CD4-positive, alpha-beta memory T cell (primary cell): ENCODE results near the gene NME7. TPM values are rescaled to one million over a fixed set of nuclear protein-coding genes. Genes with fewer than 3 reads are reported as not detected.

ENCODE experiments used
- CTCF ChIA-PET: fragments of 350-600 bp; sonication (Branson Sonifier 250); formaldehyde crosslinking; loops from one replicate; lab custom pipeline; 2021; ENCODE audit warnings: inconsistent platforms; ENCODE audit not compliant: partially characterized antibody; lab: Charles Lee
- POLR2A ChIA-PET: fragments of 350-600 bp; sonication (Branson Sonifier 250); formaldehyde crosslinking; loops from one replicate; lab custom pipeline; 2021; ENCODE audit not compliant: partially characterized antibody; lab: Charles Lee
- DNase-seq, 5 donors: peaks; one replicate each; pipeline versions ENCODE4 v3.0.0 to v3.0.0-alpha.2; 2020 to 2022; ENCODE audit warnings: mixed read lengths in 1 of 5
- H3K27ac ChIP-seq: one replicate; pipeline ENCODE4 v1.7.0; 2013; ENCODE audit warnings: low read depth, low read length
- H3K27me3 ChIP-seq: 2 replicates; pipeline ENCODE4 v1.7.0; 2013; ENCODE audit warnings: mild to moderate bottlenecking, low read length, moderate library complexity; ENCODE audit not compliant: insufficient read depth
- H3K36me3 ChIP-seq: 2 replicates; pipeline ENCODE4 v1.7.0; 2013; ENCODE audit warnings: mild to moderate bottlenecking, low read length, moderate library complexity; ENCODE audit not compliant: insufficient read depth
- H3K4me1 ChIP-seq: 2 replicates; pipeline ENCODE4 v1.7.0; 2013; ENCODE audit warnings: mild to moderate bottlenecking, low read length, moderate library complexity; ENCODE audit not compliant: insufficient read depth
- H3K4me3 ChIP-seq, 2 donors: one replicate each; pipeline ENCODE4 v1.7.0; 2013; ENCODE audit warnings: low read length in 2 of 2, mild to moderate bottlenecking in 1 of 2
- H3K9me3 ChIP-seq, 2 donors: one replicate each; pipeline ENCODE4 v1.7.0; 2013; ENCODE audit warnings: low read length in 2 of 2, control low read depth in 1 of 2; ENCODE audit not compliant: control insufficient read depth in 1 of 2
- H3K27ac Mint-ChIP-seq, 7 donors: one replicate each; pipeline ENCODE4 v1.8.0; 2020 to 2021; ENCODE audit warnings: mixed read lengths in 7 of 7, mild to moderate bottlenecking in 6 of 7, inconsistent platforms in 3 of 7, moderate library complexity in 3 of 7
- H3K27me3 Mint-ChIP-seq, 2 donors: one replicate each; pipeline ENCODE4 v1.8.0; 2020 to 2021; ENCODE audit warnings: mixed read lengths in 2 of 2
- H3K36me3 Mint-ChIP-seq, 2 donors: one replicate each; pipeline ENCODE4 v1.8.0; 2020 to 2021; ENCODE audit warnings: mixed read lengths in 2 of 2, inconsistent platforms in 1 of 2, mild to moderate bottlenecking in 1 of 2
- H3K4me1 Mint-ChIP-seq, 4 donors: one replicate each; pipeline ENCODE4 v1.8.0; 2020 to 2021; ENCODE audit warnings: mixed read lengths in 4 of 4, mild to moderate bottlenecking in 1 of 4
- H3K4me3 Mint-ChIP-seq, 8 donors: one replicate each; pipeline ENCODE4 v1.8.0; 2020 to 2021; ENCODE audit warnings: mixed read lengths in 8 of 8, mild to moderate bottlenecking in 7 of 8, moderate library complexity in 6 of 8, inconsistent platforms in 3 of 8
- H3K9me3 Mint-ChIP-seq, 8 donors: one replicate each; pipeline ENCODE4 v1.8.0; 2020 to 2021; ENCODE audit warnings: mixed read lengths in 8 of 8, mild to moderate bottlenecking in 5 of 8, inconsistent platforms in 3 of 8, moderate library complexity in 1 of 8
- intact Hi-C: fragments of 100-400 bp; cut with micrococcal nuclease; formaldehyde crosslinking; loops from one replicate; pipeline ENCODE4 v1.15.1; 2023
- polyA plus RNA-seq, 2 donors: library from polyadenylated mRNA; unstranded; fragments of 300-500 nt; fragmentation: Illumina TruSeq; gene quantifications; one replicate each; pipeline ENCODE4 v1.2.3, GENCODE V29; 2021
- total RNA-seq, 2 experiments: library from RNA; stranded (reverse); gene quantifications; one replicate each; pipeline ENCODE4 v1.2.3, GENCODE V29; 2021

The NME7 gene
- total and polyA plus RNA-seq, 4 experiments from 2014 or later: 12.0 to 22.8 (median 16.9) TPM

DNA sequence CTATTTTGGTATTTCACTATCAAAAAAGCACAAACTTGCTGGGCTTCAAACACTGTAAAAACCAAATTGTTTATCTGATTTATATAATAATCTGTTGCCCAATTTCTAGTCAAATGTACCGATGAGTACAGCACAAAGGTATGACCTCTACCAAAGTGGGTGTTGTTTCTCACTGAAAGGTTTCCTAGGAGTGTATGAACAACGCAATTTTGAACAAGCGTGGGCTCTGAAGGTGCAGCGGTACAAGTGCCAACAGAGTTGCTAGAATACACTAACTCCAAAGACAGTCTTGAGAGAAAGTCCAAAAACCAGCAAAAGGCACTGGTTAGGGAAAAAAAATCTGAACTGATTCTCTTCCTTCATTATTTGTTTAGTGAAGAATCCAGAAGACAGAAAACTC is 130.7 kb downstream of the NME7 start:
- H3K9me3 ChIP-seq: no peaks in the 10 kb centered on the region
- CTCF ChIA-PET: no interaction called here
- H3K27me3 ChIP-seq: no peaks in the 10 kb centered on the region
- intact Hi-C loops: no loop called here
- Mint-ChIP-seq H3K27me3 (no peaks in the 10 kb centered on the region), H3K36me3 (peaks cover 9 to 12% of the 10 kb centered on the region in 2 donors), H3K27ac (no peak overlapping the region), H3K9me3 (no peaks in the 10 kb centered on the region), H3K4me1 (no peaks in the 10 kb centered on the region), H3K4me3 (no peak overlapping the region)
- H3K36me3 ChIP-seq: no peaks in the 10 kb centered on the region
- no peak overlapping the region for H3K27ac ChIP-seq
- H3K4me1 ChIP-seq: no peaks in the 10 kb centered on the region
- POLR2A ChIA-PET: no interaction called here
- DNase-seq: no peak
- H3K4me3 ChIP-seq: no peak overlapping the region

- intact Hi-C loops: no loop called here
- no peaks in the 10 kb centered on the region for H3K36me3 ChIP-seq
- CTCF ChIA-PET: no interaction called here
These were observed 131.5 kb downstream of the NME7 start for GRCh38 chr1:169236143-169236542.

GRCh38 chr1:169235568-169235967 is 132.0 kb downstream of the NME7 start:
- H3K27ac Mint-ChIP-seq: no peak overlapping the region
- Histone ChIP-seq H3K4me3 (no peak overlapping the region), H3K36me3 (no peaks in the 10 kb centered on the region), H3K27ac (no peak overlapping the region), H3K27me3 (no peaks in the 10 kb centered on the region), H3K4me1 (no peaks in the 10 kb centered on the region), H3K9me3 (no peaks in the 10 kb centered on the region)
- peaks cover 9 to 19% of the 10 kb centered on the region in 2 donors for H3K36me3 Mint-ChIP-seq
- H3K9me3 Mint-ChIP-seq: no peaks in the 10 kb centered on the region
- ChIA-PET CTCF (no interaction called here), POLR2A (no interaction called here)
- H3K4me1 Mint-ChIP-seq: no peaks in the 10 kb centered on the region
- no peak for DNase-seq
- intact Hi-C loops: no loop called here
- H3K4me3 Mint-ChIP-seq: no peak overlapping the region
- no peaks in the 10 kb centered on the region for H3K27me3 Mint-ChIP-seq

More at GRCh38 chr1:169236143-169236542, 131.5 kb downstream of the NME7 start:
- no peak overlapping the region for H3K27ac Mint-ChIP-seq
- Histone ChIP-seq H3K27ac (no peak overlapping the region), H3K9me3 (no peaks in the 10 kb centered on the region), H3K4me1 (no peaks in the 10 kb centered on the region), H3K4me3 (no peak overlapping the region), H3K27me3 (no peaks in the 10 kb centered on the region)
- H3K4me3 Mint-ChIP-seq: no peak overlapping the region
- H3K27me3 Mint-ChIP-seq: no peaks in the 10 kb centered on the region
- H3K4me1 Mint-ChIP-seq: no peaks in the 10 kb centered on the region
- POLR2A ChIA-PET: no interaction called here
- no peak for DNase-seq
- no peaks in the 10 kb centered on the region for H3K9me3 Mint-ChIP-seq
- H3K36me3 Mint-ChIP-seq: peaks cover 9 to 14% of the 10 kb centered on the region in 2 donors

GRCh38 chr1:169234780-169235179 is 132.8 kb downstream of the NME7 start:
- no peaks in the 10 kb centered on the region for H3K36me3 ChIP-seq
- H3K4me3 ChIP-seq: no peak overlapping the region
- no peaks in the 10 kb centered on the region for H3K9me3 ChIP-seq
- no peaks in the 10 kb centered on the region for H3K4me1 ChIP-seq
- intact Hi-C loops: no loop called here
- H3K4me1 Mint-ChIP-seq: no peaks in the 10 kb centered on the region
- CTCF ChIA-PET: no interaction called here
- no peaks in the 10 kb centered on the region for H3K27me3 Mint-ChIP-seq
- H3K27me3 ChIP-seq: no peaks in the 10 kb centered on the region
- DNase-seq: no peak
- no peaks in the 10 kb centered on the region for H3K9me3 Mint-ChIP-seq
- H3K36me3 Mint-ChIP-seq: peaks cover 9 to 23% of the 10 kb centered on the region in 2 donors
- no peak overlapping the region for H3K4me3 Mint-ChIP-seq
- no peak overlapping the region for H3K27ac Mint-ChIP-seq
- no peak overlapping the region for H3K27ac ChIP-seq
- POLR2A ChIA-PET: no interaction called here

DNA sequence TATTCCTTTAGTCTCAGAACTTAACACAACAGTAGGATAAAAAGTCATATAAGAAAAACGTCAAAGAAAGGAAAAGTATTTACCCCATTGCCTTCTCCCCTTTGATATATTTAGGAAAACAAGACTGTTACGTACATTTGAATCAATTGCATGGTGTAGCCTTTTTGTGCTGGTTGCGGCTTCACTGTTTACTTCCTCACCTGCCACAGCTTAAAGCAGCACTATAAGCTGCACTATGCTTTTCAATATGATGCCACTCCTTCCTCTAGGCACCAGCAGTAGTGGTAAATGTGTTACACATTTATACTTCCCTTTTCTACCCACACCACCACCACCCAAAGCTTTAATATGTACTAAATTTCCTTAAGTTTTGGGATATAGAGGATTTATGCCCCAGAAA is 150.0 kb downstream of the NME7 start:
- Histone ChIP-seq H3K36me3 (no peaks in the 10 kb centered on the region), H3K4me3 (no peak overlapping the region), H3K27ac (no peak overlapping the region), H3K27me3 (no peaks in the 10 kb centered on the region), H3K9me3 (no peaks in the 10 kb centered on the region), H3K4me1 (no peaks in the 10 kb centered on the region)
- Mint-ChIP-seq H3K4me3 (no peak overlapping the region), H3K9me3 (no peaks in the 10 kb centered on the region), H3K4me1 (no peaks in the 10 kb centered on the region), H3K36me3 (peaks cover 4 to 19% of the 10 kb centered on the region in 2 donors), H3K27me3 (no peaks in the 10 kb centered on the region), H3K27ac (no peak overlapping the region)
- intact Hi-C loops: no loop called here
- POLR2A ChIA-PET: no interaction called here
- no peak for DNase-seq
- CTCF ChIA-PET: no interaction called here

DNA sequence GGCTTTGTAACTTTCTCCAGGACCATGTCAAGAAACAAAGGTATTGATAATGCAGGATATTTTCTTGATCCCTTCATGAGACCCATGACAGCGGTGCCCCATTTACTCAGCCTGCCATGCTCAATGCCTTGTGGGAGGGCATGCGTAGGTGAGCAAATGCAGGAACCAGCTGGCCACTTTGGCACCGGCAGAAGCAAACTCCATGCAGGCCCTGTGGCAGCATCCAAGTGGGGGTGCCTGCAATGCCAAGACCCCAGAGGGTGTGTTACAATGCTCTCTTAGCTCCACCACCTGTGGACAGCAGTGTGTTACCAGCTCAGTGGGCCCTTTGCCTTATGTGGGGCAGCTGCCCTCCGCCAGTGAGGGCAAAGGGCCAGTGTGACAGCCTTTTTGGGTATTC is 153.0 kb downstream of the NME7 start:
- no peaks in the 10 kb centered on the region for H3K9me3 ChIP-seq
- H3K4me3 ChIP-seq: no peak overlapping the region
- intact Hi-C loops: no loop called here
- ChIA-PET POLR2A (no interaction called here), CTCF (no interaction called here)
- Mint-ChIP-seq H3K9me3 (peaks cover 0 to 2% (median 0%) of the 10 kb centered on the region in 8 donors), H3K4me3 (no peak overlapping the region), H3K27me3 (no peaks in the 10 kb centered on the region), H3K36me3 (peaks cover 4 to 13% of the 10 kb centered on the region in 2 donors), H3K27ac (no peak overlapping the region), H3K4me1 (no peaks in the 10 kb centered on the region)
- no peaks in the 10 kb centered on the region for H3K4me1 ChIP-seq
- H3K36me3 ChIP-seq: no peaks in the 10 kb centered on the region
- no peak for DNase-seq
- no peak overlapping the region for H3K27ac ChIP-seq
- H3K27me3 ChIP-seq: no peaks in the 10 kb centered on the region

GRCh38 chr1:169212088-169212487 is 155.5 kb downstream of the NME7 start:
- Histone ChIP-seq H3K4me3 (no peak overlapping the region), H3K36me3 (no peaks in the 10 kb centered on the region), H3K27me3 (no peaks in the 10 kb centered on the region), H3K9me3 (no peaks in the 10 kb centered on the region), H3K27ac (no peak overlapping the region), H3K4me1 (no peaks in the 10 kb centered on the region)
- peaks cover 2 to 5% of the 10 kb centered on the region in 2 donors for H3K36me3 Mint-ChIP-seq
- intact Hi-C loops: no loop called here
- peaks cover 0 to 2% (median 0%) of the 10 kb centered on the region in 8 donors for H3K9me3 Mint-ChIP-seq
- ChIA-PET CTCF (no interaction called here), POLR2A (no interaction called here)
- no peak overlapping the region for H3K27ac Mint-ChIP-seq
- H3K4me3 Mint-ChIP-seq: no peak overlapping the region
- no peak for DNase-seq
- H3K27me3 Mint-ChIP-seq: no peaks in the 10 kb centered on the region
- H3K4me1 Mint-ChIP-seq: no peaks in the 10 kb centered on the region
